HEK293 (cell line): ENCODE results near the gene SERPINA6.

Experiments
- GFI1B ChIP-seq: fragments of 450-650 bp; formaldehyde crosslinking; IDR thresholded peaks from 2 replicates; pipeline ENCODE4 v1.5.1; 2016; ENCODE audit warnings: missing biosample characterization, missing genetic modification characterization
- REST ChIP-seq: fragments of 450-650 bp; formaldehyde crosslinking; IDR thresholded peaks from 2 replicates; pipeline ENCODE4 v1.5.1; 2016; ENCODE audit warnings: missing biosample characterization, missing genetic modification characterization
- ZBTB8A ChIP-seq: fragments of 450-650 bp; formaldehyde crosslinking; IDR thresholded peaks from 2 replicates; pipeline ENCODE4 v1.5.1; 2016; ENCODE audit warnings: missing biosample characterization, missing genetic modification characterization
- ZEB2 ChIP-seq: fragments of 450-650 bp; formaldehyde crosslinking; IDR thresholded peaks from 2 replicates; pipeline ENCODE4 v1.5.1; 2016; ENCODE audit warnings: missing biosample characterization, missing genetic modification characterization
- ZNF274 ChIP-seq, 2 experiments: fragments of 200-500 bp in 1 of 2; fragments of 450-650 bp in 1 of 2; sonication (Bioruptor generic) in 1 of 2; formaldehyde crosslinking in 1 of 2; IDR thresholded peaks; 2 replicates each; pipeline versions ENCODE4 v1.5.1 to v1.6.1; 2014 to 2016; ENCODE audit warnings: borderline replicate concordance in 1 of 2, inconsistent platforms in 1 of 2, low read length in 1 of 2, missing biosample characterization in 1 of 2, missing genetic modification characterization in 1 of 2
- ZNF549 ChIP-seq: fragments of 450-650 bp; IDR thresholded peaks from 2 replicates; pipeline ENCODE4 v1.5.1; 2018; ENCODE audit warnings: missing biosample characterization, missing genetic modification characterization, mild to moderate bottlenecking, inconsistent platforms, moderate library complexity
- ZNF707 ChIP-seq: fragments of 450-650 bp; formaldehyde crosslinking; IDR thresholded peaks from 2 replicates; pipeline ENCODE4 v1.5.1; 2016; ENCODE audit warnings: missing biosample characterization, missing genetic modification characterization
- ZSCAN4 ChIP-seq: fragments of 450-650 bp; formaldehyde crosslinking; IDR thresholded peaks from 2 replicates; pipeline ENCODE4 v1.5.1; 2017; ENCODE audit warnings: missing biosample characterization, missing genetic modification characterization
- TF ChIP-seq, protein P1 (sequence below): fragments of 450-650 bp; formaldehyde crosslinking; IDR thresholded peaks from 2 replicates; pipeline ENCODE4 v1.5.1; 2016; ENCODE audit warnings: missing biosample characterization, missing genetic modification characterization
- TF ChIP-seq, protein P2 (sequence below): fragments of 450-650 bp; formaldehyde crosslinking; optimal IDR thresholded peaks from 2 replicates; pipeline ENCODE3; 2016; ENCODE audit warnings: missing biosample characterization, mild to moderate bottlenecking, missing genetic modification characterization
- TF ChIP-seq, protein P3 (sequence below): fragments of 450-650 bp; IDR thresholded peaks from 2 replicates; pipeline ENCODE4 v1.5.1; 2018; ENCODE audit warnings: missing biosample characterization, missing genetic modification characterization

GRCh38 chr14:94368956-94369355, 45.8 kb upstream of the SERPINA6 start:
- no peak for TF ChIP-seq ZNF549
- TF ChIP-seq GFI1B = no peak
- TF ChIP-seq REST (tag by site-specific recombination) = no peak
- TF ChIP-seq, protein P1, sequence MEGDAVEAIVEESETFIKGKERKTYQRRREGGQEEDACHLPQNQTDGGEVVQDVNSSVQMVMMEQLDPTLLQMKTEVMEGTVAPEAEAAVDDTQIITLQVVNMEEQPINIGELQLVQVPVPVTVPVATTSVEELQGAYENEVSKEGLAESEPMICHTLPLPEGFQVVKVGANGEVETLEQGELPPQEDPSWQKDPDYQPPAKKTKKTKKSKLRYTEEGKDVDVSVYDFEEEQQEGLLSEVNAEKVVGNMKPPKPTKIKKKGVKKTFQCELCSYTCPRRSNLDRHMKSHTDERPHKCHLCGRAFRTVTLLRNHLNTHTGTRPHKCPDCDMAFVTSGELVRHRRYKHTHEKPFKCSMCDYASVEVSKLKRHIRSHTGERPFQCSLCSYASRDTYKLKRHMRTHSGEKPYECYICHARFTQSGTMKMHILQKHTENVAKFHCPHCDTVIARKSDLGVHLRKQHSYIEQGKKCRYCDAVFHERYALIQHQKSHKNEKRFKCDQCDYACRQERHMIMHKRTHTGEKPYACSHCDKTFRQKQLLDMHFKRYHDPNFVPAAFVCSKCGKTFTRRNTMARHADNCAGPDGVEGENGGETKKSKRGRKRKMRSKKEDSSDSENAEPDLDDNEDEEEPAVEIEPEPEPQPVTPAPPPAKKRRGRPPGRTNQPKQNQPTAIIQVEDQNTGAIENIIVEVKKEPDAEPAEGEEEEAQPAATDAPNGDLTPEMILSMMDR (tag by site-specific recombination) = no peak
- no peak for TF ChIP-seq ZNF274 (IDR thresholded peaks at IDR 0.05; ENCODE audit: low read length)
- no peak for TF ChIP-seq ZNF274 (tag by site-specific recombination; IDR thresholded peaks at IDR 0.05; ENCODE audit: borderline replicate concordance)
- no peak for TF ChIP-seq ZEB2 (tag by site-specific recombination)
- TF ChIP-seq, protein P2, sequence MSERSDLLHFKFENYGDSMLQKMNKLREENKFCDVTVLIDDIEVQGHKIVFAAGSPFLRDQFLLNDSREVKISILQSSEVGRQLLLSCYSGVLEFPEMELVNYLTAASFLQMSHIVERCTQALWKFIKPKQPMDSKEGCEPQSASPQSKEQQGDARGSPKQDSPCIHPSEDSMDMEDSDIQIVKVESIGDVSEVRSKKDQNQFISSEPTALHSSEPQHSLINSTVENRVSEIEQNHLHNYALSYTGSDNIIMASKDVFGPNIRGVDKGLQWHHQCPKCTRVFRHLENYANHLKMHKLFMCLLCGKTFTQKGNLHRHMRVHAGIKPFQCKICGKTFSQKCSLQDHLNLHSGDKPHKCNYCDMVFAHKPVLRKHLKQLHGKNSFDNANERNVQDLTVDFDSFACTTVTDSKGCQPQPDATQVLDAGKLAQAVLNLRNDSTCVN = no peak
- TF ChIP-seq ZNF707 (tag by site-specific recombination) = no peak
- TF ChIP-seq ZSCAN4 = no peak
- TF ChIP-seq ZBTB8A (tag by site-specific recombination) = no peak
- TF ChIP-seq, protein P3, sequence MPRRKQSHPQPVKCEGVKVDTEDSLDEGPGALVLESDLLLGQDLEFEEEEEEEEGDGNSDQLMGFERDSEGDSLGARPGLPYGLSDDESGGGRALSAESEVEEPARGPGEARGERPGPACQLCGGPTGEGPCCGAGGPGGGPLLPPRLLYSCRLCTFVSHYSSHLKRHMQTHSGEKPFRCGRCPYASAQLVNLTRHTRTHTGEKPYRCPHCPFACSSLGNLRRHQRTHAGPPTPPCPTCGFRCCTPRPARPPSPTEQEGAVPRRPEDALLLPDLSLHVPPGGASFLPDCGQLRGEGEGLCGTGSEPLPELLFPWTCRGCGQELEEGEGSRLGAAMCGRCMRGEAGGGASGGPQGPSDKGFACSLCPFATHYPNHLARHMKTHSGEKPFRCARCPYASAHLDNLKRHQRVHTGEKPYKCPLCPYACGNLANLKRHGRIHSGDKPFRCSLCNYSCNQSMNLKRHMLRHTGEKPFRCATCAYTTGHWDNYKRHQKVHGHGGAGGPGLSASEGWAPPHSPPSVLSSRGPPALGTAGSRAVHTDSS = no peak
